Common myeloid progenitor, CD34-positive (primary cell): ENCODE data around the gene MAZ.

ENCODE experiments used
- CTCF ChIA-PET: fragments of 350-600 bp; sonication (Branson Sonifier 250); formaldehyde crosslinking; loops from one replicate; lab custom pipeline; 2021; ENCODE audit warnings: antibody characterized with exemption; lab: Charles Lee
- POLR2A ChIA-PET: fragments of 350-600 bp; sonication (Branson Sonifier 250); formaldehyde crosslinking; loops from one replicate; lab custom pipeline; 2021; ENCODE audit warnings: antibody characterized with exemption; lab: Charles Lee
- DNase-seq, 3 donors: peaks; one replicate each; pipeline versions ENCODE4 v3.0.0 to v3.0.0-alpha.2; 2013
- H3K27ac ChIP-seq, 2 experiments: 1 replicate in 1 of 2; 2 replicates in 1 of 2; pipeline ENCODE4 v1.7.0; 2013; ENCODE audit warnings: inconsistent platforms in 2 of 2, low read length in 2 of 2, mild to moderate bottlenecking in 2 of 2, low read depth in 1 of 2, moderate library complexity in 1 of 2; ENCODE audit not compliant: severe bottlenecking in 2 of 2, insufficient read depth in 1 of 2, poor library complexity in 1 of 2
- H3K27me3 ChIP-seq, 5 experiments: replicated peaks in 2 of 5; 1 replicate in 3 of 5; 2 replicates in 2 of 5; pipeline versions ENCODE4 v1.6.1 to v1.7.0; 2013; ENCODE audit warnings: low read length in 4 of 5, mild to moderate bottlenecking in 2 of 5, moderate library complexity in 2 of 5, inconsistent platforms in 1 of 5; ENCODE audit not compliant: insufficient read depth in 5 of 5, control insufficient read depth in 4 of 5
- H3K36me3 ChIP-seq, 4 experiments: 1 replicate in 2 of 4; 2 replicates in 2 of 4; pipeline versions ENCODE4 v1.6.1 to v1.7.0; 2013; ENCODE audit warnings: low read length in 3 of 4, control low read depth in 1 of 4, mild to moderate bottlenecking in 1 of 4; ENCODE audit not compliant: control insufficient read depth in 4 of 4, insufficient read depth in 4 of 4
- H3K4me1 ChIP-seq, 4 experiments: 1 replicate in 3 of 4; 2 replicates in 1 of 4; pipeline versions ENCODE4 v1.6.1 to v1.7.1; 2013; ENCODE audit warnings: low read length in 3 of 4, mild to moderate bottlenecking in 3 of 4, control low read depth in 1 of 4, inconsistent platforms in 1 of 4, moderate library complexity in 1 of 4; ENCODE audit not compliant: control insufficient read depth in 4 of 4, insufficient read depth in 4 of 4; ENCODE audit errors: control extremely low read depth in 1 of 4
- H3K4me3 ChIP-seq, 7 experiments: 1 replicate in 4 of 7; 2 replicates in 3 of 7; pipeline versions ENCODE4 v1.5.1 to v1.7.0; 2013; ENCODE audit warnings: mild to moderate bottlenecking in 7 of 7, low read length in 6 of 7, moderate library complexity in 6 of 7, inconsistent platforms in 2 of 7, low read depth in 2 of 7, control low read depth in 1 of 7; ENCODE audit not compliant: insufficient read depth in 4 of 7, control insufficient read depth in 1 of 7; ENCODE audit errors: extremely low read depth in 1 of 7
- H3K9me3 ChIP-seq, 5 experiments: 1 replicate in 4 of 5; 2 replicates in 1 of 5; pipeline versions ENCODE4 v1.6.1 to v1.7.1; 2013; ENCODE audit warnings: low read length in 4 of 5, mild to moderate bottlenecking in 2 of 5, inconsistent platforms in 1 of 5, low read depth in 1 of 5, moderate library complexity in 1 of 5; ENCODE audit not compliant: control insufficient read depth in 4 of 5, insufficient read depth in 2 of 5; ENCODE audit errors: control extremely low read depth in 1 of 5
- WGBS: methylation state at CpG from one replicate; pipeline ENCODE4 v1.1.5; 2013; ENCODE audit not compliant: insufficient coverage; 5-methylcytosine and 5-hydroxymethylcytosine counted together

Gene MAZ

GRCh38 chr16:29816694-29817441, 10.5 kb downstream of the MAZ start:
- WGBS = 0% methylated on average over 25 of the region's 37 CpGs
- peaks cover 0 to 19% (median 8%) of the 10 kb centered on the region in 5 experiments for H3K27me3 ChIP-seq
- no peaks in the 10 kb centered on the region for H3K9me3 ChIP-seq
- POLR2A ChIA-PET = interaction anchor here (2.2 kb wide), 1 partner anchor 10 kb away, joined by 12 read pairs; the partner anchor contains the start of gene MAZ
- peaks cover 0 to 22% (median 12%) of the 10 kb centered on the region in 4 experiments for H3K36me3 ChIP-seq
- H3K4me1 ChIP-seq = peaks cover 13 to 70% (median 59%) of the 10 kb centered on the region in 4 experiments
- H3K27ac ChIP-seq = peak overlapping the region; percentile 7 to 75
- peak overlapping the region; percentile 87 to 96 (median 90) for H3K4me3 ChIP-seq
- DNase-seq = peak in 2 of 3 donors; percentile 69 to 76
- CTCF ChIA-PET = interaction anchor here (1.1 to 7.2 kb wide), 4 partner anchors 9 to 125 kb away, joined by 3 to 46 read pairs (median 8); no protein-coding TSS in a partner anchor

DNA sequence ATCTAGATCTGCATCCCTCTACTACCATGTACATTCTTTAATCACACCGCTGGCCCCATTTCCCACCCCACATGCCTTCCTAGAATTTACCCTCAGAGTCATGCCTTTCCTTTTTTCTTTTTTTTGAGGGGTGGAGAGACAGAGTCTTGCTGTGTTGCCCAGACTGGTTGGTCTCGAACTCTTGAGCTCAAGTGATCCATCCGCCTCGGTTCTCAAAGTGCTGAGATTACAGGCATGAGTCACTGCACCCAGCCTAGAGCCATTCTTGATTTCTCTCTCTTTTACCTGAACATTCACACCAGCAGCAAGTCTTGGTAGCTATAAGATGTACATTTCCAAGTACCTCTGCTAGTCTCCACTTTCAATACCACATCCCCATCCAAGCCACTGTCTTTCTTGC, 11.8 kb downstream of the MAZ start:
- H3K27ac ChIP-seq = no peak overlapping the region
- WGBS = 100% methylated on average over 4 of the region's 4 CpGs
- H3K9me3 ChIP-seq = no peaks in the 10 kb centered on the region
- ChIA-PET CTCF (interaction anchor here (0.7 to 7.2 kb wide), 7 partner anchors 10 to 188 kb away, joined by 3 to 46 read pairs (median 3); no protein-coding TSS in a partner anchor), POLR2A (no interaction called here)
- DNase-seq = no peak
- H3K27me3 ChIP-seq = peaks cover 0 to 9% (median 0%) of the 10 kb centered on the region in 5 experiments
- H3K4me3 ChIP-seq = no peak overlapping the region
- peaks cover 17 to 70% (median 61%) of the 10 kb centered on the region in 4 experiments for H3K4me1 ChIP-seq
- peaks cover 0 to 22% (median 12%) of the 10 kb centered on the region in 4 experiments for H3K36me3 ChIP-seq

GRCh38 chr16:29819506-29819905, 13.2 kb downstream of the MAZ start:
- Histone ChIP-seq H3K9me3 (no peaks in the 10 kb centered on the region), H3K27ac (peak overlapping the region in 1 of 2 experiments; percentile 79), H3K4me1 (peaks cover 17 to 75% (median 66%) of the 10 kb centered on the region in 4 experiments), H3K27me3 (no peaks in the 10 kb centered on the region), H3K36me3 (peaks cover 0 to 22% (median 12%) of the 10 kb centered on the region in 4 experiments), H3K4me3 (no peak overlapping the region)
- DNase-seq = no peak
- WGBS = 90% methylated on average over 15 of the region's 15 CpGs
- ChIA-PET POLR2A (no interaction called here), CTCF (interaction anchor here (0.5 to 7.2 kb wide), 10 partner anchors 10 to 188 kb away, joined by 3 to 46 read pairs (median 3); no protein-coding TSS in a partner anchor)

- Histone ChIP-seq H3K9me3 (no peaks in the 10 kb centered on the region), H3K27me3 (no peaks in the 10 kb centered on the region), H3K27ac (peak within 1 kb of the TSS; percentile 1 to 79), H3K4me1 (peaks cover 17 to 74% (median 66%) of the 10 kb centered on the region in 4 experiments), H3K36me3 (peaks cover 0 to 22% (median 12%) of the 10 kb centered on the region in 4 experiments), H3K4me3 (peak within 1 kb of the TSS; percentile 48 to 89 (median 77))
- peak in 2 of 3 donors; percentile 44 to 46 for DNase-seq
- ChIA-PET CTCF (interaction anchor here (1.0 to 7.2 kb wide), 8 partner anchors 13 to 187 kb away, joined by 3 to 46 read pairs (median 4); no protein-coding TSS in a partner anchor), POLR2A (interaction anchor here (0.5 to 0.7 kb wide), 2 partner anchors 13 to 96 kb away, joined by 3 read pairs; no protein-coding TSS in a partner anchor)
- 2% methylated on average over 4 of the region's 4 CpGs for WGBS
Measured at GRCh38 chr16:29820271-29820701, 14.0 kb downstream of the MAZ start, which contains the start of gene MVP. TSS of gene MVP (plus strand) at chr16:29820462. CDS start at chr16:29830550, 10,088 bp downstream.

DNA sequence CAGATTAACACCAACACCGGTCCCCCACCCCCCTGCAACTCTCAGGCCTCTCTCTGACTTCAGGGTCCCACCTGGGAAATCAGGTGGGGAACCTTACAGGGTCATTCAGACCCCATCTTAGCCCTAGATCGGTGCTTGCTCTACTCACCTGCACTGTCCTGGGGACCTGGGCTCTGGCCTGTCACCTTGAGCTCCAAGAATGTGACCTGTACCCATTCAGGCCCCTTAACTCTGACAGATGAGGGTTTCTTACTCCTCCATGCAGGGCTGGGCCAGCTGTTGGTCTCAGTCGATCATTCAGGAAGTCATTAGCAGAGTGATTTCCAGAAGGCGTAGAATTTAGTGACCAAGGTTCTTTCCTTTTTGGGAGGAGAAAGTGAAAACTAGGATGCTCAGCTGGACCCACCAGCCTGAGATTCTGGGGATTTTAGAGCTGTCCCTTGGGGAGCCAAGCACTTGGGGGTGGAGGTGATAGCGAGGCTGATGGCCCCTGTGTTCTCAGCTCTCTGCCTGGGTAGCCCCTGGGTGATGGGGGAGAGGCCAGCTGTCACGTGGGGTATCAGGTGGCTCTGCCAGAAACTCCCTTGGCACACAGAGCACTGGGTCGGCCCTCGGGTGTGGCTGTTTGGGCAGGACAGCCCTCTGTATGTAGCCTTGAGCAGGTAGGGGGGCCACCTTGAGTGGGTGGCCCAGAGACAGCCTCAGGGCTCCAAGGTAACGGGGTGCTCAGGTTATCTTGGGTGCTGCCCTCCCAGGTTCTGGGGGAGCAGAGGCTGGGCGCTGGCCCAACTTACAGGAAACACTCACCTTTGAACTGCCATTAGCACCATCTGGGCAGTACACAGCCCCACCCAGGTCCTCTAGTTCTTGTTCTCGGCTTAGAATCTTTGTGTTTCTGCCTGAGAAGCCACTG, 14.7 kb downstream of the MAZ start:
- POLR2A ChIA-PET = interaction anchor here (0.7 kb wide), 1 partner anchor 13 kb away, joined by 3 read pairs; no protein-coding TSS in a partner anchor

GRCh38 chr16:29821643-29822115, 15.3 kb downstream of the MAZ start:
- ChIA-PET CTCF (interaction anchor here (2.4 to 7.2 kb wide), 3 partner anchors 14 to 121 kb away, joined by 12 to 46 read pairs (median 24); no protein-coding TSS in a partner anchor), POLR2A (no interaction called here)
- DNase-seq = peak in 1 of 3 donors; percentile 15
- Histone ChIP-seq H3K4me1 (peaks cover 17 to 75% (median 63%) of the 10 kb centered on the region in 4 experiments), H3K36me3 (peaks cover 0 to 22% (median 12%) of the 10 kb centered on the region in 4 experiments), H3K9me3 (no peaks in the 10 kb centered on the region), H3K27ac (peak overlapping the region in 1 of 2 experiments; percentile 79), H3K27me3 (no peaks in the 10 kb centered on the region), H3K4me3 (peak overlapping the region in 4 of 7 experiments; percentile 77 to 89 (median 84))
- WGBS = 68% methylated on average over 4 of the region's 7 CpGs

More for the DNA sequence above, 14.7 kb downstream of the MAZ start:
- 35% methylated on average over 7 of the region's 11 CpGs for WGBS
- peak in 1 of 3 donors; percentile 18 for DNase-seq
- H3K36me3 ChIP-seq = peaks cover 0 to 22% (median 12%) of the 10 kb centered on the region in 4 experiments
- CTCF ChIA-PET = interaction anchor here (0.8 to 7.2 kb wide), 7 partner anchors 13 to 187 kb away, joined by 3 to 46 read pairs (median 4); no protein-coding TSS in a partner anchor
- peak overlapping the region; percentile 48 to 89 (median 77) for H3K4me3 ChIP-seq
- H3K4me1 ChIP-seq = peaks cover 17 to 77% (median 66%) of the 10 kb centered on the region in 4 experiments
- H3K9me3 ChIP-seq = no peaks in the 10 kb centered on the region
- peak overlapping the region; percentile 1 to 79 for H3K27ac ChIP-seq
- no peaks in the 10 kb centered on the region for H3K27me3 ChIP-seq
